Mesenteric fat pad (tissue), 1 donor: Measurements from ENCODE around the gene USB1. TPM values are rescaled to one million over a fixed set of nuclear protein-coding genes. Genes with fewer than 3 reads are reported as not detected.

ENCODE experiments used
- DNase-seq: peaks from one replicate; pipeline ENCODE4 v3.0.0-alpha.2; 2020; ENCODE audit warnings: low spot score
- total RNA-seq: library from RNA; stranded (reverse); fragmentation: NEBNext Ultra II Directional; extraction: Animal tissue kit (Norgen Biotek cat#: 25700); gene quantifications from one replicate; pipeline ENCODE4 v1.2.1, GENCODE V29; 2021
- donor health status: DM: yes; HTN: yes; CAD: no.

USB1 gene
- total RNA-seq, 1 donor from 2014 or later, result 40.8 TPM

- DNase-seq, result no peak
These were observed 45.1 kb downstream of the USB1 start for GRCh38 chr16:58046054-58046881.

- DNase-seq, result no peak
These were observed 45.7 kb downstream of the USB1 start for GRCh38 chr16:58046936-58047335.

- no peak for DNase-seq
These were observed 46.5 kb downstream of the USB1 start for GRCh38 chr16:58047557-58048348.

- DNase-seq, result no peak
These were observed 47.5 kb downstream of the USB1 start for GRCh38 chr16:58048494-58049231.

- no peak for DNase-seq
These were observed 48.3 kb downstream of the USB1 start for GRCh38 chr16:58049232-58050185.

- DNase-seq, result no peak
These were observed 50.1 kb downstream of the USB1 start for GRCh38 chr16:58051296-58051695.

GRCh38 chr16:58051821-58052603 is 50.8 kb downstream of the USB1 start:
- DNase-seq, result no peak

- DNase-seq, result no peak
These were observed 52.4 kb downstream of the USB1 start for GRCh38 chr16:58053682-58054005.

- DNase-seq, result no peak
These were observed 53.1 kb downstream of the USB1 start for GRCh38 chr16:58054289-58054688.

GRCh38 chr16:58056580-58056979 is 55.4 kb downstream of the USB1 start:
- no peak for DNase-seq

GRCh38 chr16:58057121-58057520 is 55.9 kb downstream of the USB1 start:
- DNase-seq, result no peak

GRCh38 chr16:58057784-58058183 is 56.6 kb downstream of the USB1 start:
- no peak for DNase-seq

- DNase-seq, result no peak
These were observed 61.6 kb downstream of the USB1 start for GRCh38 chr16:58062821-58063220.

- DNase-seq, result no peak
These were observed 62.3 kb downstream of the USB1 start for GRCh38 chr16:58063377-58064076.

GRCh38 chr16:58070585-58070984 is 69.4 kb downstream of the USB1 start:
- no peak for DNase-seq
